OCI-LY3 (cell line): ENCODE results near the gene NIT2.

Experiments used
- H2AFZ ChIP-seq: fragments of 200-600, 300-600 bp; shearing (Covaris generic); 2 replicates; pipeline ENCODE4 v1.6.0; 2014; ENCODE audit warnings: antibody characterized with exemption, low read depth, low read length
- H3K27ac ChIP-seq: fragments of 200-600, 300-600 bp; sonication (generic); 2 replicates; pipeline ENCODE4 v1.5.1; 2014; ENCODE audit warnings: mild to moderate bottlenecking, low read length, moderate library complexity, mixed read lengths
- H3K27me3 ChIP-seq: fragments of 200-600, 300-600 bp; sonication (generic); 2 replicates; pipeline ENCODE4 v1.6.1; 2014; ENCODE audit warnings: low read depth, low read length, mixed read lengths
- H3K36me3 ChIP-seq: fragments of 200-600, 300-600 bp; sonication (generic); replicated peaks from 2 replicates; pipeline ENCODE3; 2014; ENCODE audit warnings: low read depth, low read length, mixed read lengths
- H3K4me1 ChIP-seq: fragments of 300-600, 200-600 bp; sonication (generic); 2 replicates; pipeline ENCODE4 v1.6.1; 2014; ENCODE audit warnings: low read length, mixed read lengths
- H3K4me2 ChIP-seq: fragments of 200-600, 300-600 bp; sonication (generic); 2 replicates; pipeline ENCODE4 v1.6.1; 2014; ENCODE audit warnings: low read length, mixed read lengths
- H3K4me3 ChIP-seq: fragments of 300-600, 200-600 bp; sonication (generic); 2 replicates; pipeline ENCODE4 v1.5.1; 2014; ENCODE audit warnings: antibody characterized with exemption, mild to moderate bottlenecking, low read length, moderate library complexity
- H3K79me2 ChIP-seq: fragments of 300-600, 200-600 bp; shearing (Covaris generic); 2 replicates; pipeline ENCODE4 v1.6.1; 2014; ENCODE audit warnings: mild to moderate bottlenecking, low read length, mixed read lengths
- H3K9ac ChIP-seq: fragments of 300-600, 200-600 bp; shearing (Covaris generic); 2 replicates; pipeline ENCODE4 v1.6.0; 2014; ENCODE audit warnings: mild to moderate bottlenecking, low read length, moderate library complexity
- H3K9me3 ChIP-seq: fragments of 200-600, 300-600 bp; shearing (Covaris generic); 2 replicates; pipeline ENCODE4 v1.6.1; 2014; ENCODE audit warnings: low read length, mixed read lengths; ENCODE audit not compliant: insufficient read depth
- H4K20me1 ChIP-seq: fragments of 200-600, 300-600 bp; sonication (generic); 2 replicates; pipeline ENCODE4 v1.6.1; 2016; ENCODE audit warnings: low read length, mixed read lengths; ENCODE audit not compliant: insufficient read depth
- EZH2phosphoT487 ChIP-seq: fragments of 200-600 bp; shearing (Covaris generic); IDR thresholded peaks from 2 replicates; pipeline ENCODE4 v1.6.1; 2018; ENCODE audit warnings: antibody characterized with exemption, mixed run types, low read depth
- TF ChIP-seq, protein P1 (sequence below): fragments of 200-600, 300-600 bp; sonication (generic); IDR thresholded peaks from 2 replicates; pipeline ENCODE4 v1.5.1; 2014; ENCODE audit warnings: antibody characterized with exemption, low read length, low read depth

NIT2 gene, protein sequence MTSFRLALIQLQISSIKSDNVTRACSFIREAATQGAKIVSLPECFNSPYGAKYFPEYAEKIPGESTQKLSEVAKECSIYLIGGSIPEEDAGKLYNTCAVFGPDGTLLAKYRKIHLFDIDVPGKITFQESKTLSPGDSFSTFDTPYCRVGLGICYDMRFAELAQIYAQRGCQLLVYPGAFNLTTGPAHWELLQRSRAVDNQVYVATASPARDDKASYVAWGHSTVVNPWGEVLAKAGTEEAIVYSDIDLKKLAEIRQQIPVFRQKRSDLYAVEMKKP

DNA sequence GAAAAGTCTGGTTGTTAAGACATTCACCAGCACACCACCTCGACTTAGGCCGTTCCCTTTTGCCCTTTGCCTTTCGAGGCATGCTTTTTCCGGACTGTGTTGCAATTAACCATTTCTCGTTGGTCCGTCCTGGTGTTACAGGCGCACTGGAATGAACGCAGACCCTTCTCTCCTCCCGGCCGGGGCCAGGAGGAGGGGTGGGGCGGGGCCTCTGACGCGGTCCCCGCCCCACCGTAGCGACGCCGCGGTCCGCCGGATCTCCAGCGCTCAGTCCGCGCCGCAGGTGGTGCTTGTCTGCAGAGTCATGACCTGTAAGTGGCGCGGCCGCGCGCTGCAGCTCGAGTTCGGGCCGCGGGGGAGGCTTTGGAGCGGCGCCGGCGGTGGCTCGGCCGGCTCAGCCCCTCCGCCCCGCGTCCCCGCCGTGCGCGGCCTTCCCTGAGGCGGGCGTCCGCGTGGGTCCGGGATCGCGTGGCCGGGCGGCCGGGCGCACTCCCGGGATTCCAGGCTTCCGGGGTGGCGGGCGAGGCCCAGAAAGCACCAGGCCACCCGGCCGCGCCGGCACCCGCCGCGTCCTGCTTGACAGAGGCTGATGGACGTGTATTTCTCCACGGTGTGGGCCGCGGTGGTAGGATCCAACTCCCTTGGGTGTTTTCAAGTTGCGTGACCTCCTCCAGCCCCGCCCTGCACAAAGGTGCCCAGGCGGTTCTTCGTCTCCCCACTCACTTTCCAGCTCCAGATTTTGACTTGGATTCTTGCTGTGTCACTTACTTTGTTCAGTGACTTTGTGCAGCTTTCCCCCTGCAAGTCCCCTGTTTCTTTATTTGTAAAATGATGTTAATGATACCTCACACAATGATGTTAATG, at the start of gene NIT2:
NIT2 (plus strand) TSS at position 270 of the 864 bp plus-strand sequence; CDS start at position 305, 35 bp downstream.
- Histone ChIP-seq H3K4me3 (peak within 1 kb of the TSS; percentile 79), H4K20me1 (no peaks in the 10 kb centered on the region), H3K4me1 (peaks cover 5% of the 10 kb centered on the region), H3K9ac (peak within 1 kb of the TSS; percentile 61), H3K79me2 (peaks cover 11% of the 10 kb centered on the region; the same call in 1 of the 2 replicates), H3K36me3 (peaks cover 7% of the 10 kb centered on the region), H3K27ac (peak within 1 kb of the TSS; percentile 27; the same call in 1 of the 2 replicates), H2AFZ (peak within 1 kb of the TSS; percentile 98), H3K27me3 (no peaks in the 10 kb centered on the region), H3K4me2 (peak within 1 kb of the TSS; percentile 75), H3K9me3 (no peaks in the 10 kb centered on the region)
- TF ChIP-seq, protein P1, sequence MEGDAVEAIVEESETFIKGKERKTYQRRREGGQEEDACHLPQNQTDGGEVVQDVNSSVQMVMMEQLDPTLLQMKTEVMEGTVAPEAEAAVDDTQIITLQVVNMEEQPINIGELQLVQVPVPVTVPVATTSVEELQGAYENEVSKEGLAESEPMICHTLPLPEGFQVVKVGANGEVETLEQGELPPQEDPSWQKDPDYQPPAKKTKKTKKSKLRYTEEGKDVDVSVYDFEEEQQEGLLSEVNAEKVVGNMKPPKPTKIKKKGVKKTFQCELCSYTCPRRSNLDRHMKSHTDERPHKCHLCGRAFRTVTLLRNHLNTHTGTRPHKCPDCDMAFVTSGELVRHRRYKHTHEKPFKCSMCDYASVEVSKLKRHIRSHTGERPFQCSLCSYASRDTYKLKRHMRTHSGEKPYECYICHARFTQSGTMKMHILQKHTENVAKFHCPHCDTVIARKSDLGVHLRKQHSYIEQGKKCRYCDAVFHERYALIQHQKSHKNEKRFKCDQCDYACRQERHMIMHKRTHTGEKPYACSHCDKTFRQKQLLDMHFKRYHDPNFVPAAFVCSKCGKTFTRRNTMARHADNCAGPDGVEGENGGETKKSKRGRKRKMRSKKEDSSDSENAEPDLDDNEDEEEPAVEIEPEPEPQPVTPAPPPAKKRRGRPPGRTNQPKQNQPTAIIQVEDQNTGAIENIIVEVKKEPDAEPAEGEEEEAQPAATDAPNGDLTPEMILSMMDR, result no peak
- no peak for TF ChIP-seq EZH2phosphoT487

DNA sequence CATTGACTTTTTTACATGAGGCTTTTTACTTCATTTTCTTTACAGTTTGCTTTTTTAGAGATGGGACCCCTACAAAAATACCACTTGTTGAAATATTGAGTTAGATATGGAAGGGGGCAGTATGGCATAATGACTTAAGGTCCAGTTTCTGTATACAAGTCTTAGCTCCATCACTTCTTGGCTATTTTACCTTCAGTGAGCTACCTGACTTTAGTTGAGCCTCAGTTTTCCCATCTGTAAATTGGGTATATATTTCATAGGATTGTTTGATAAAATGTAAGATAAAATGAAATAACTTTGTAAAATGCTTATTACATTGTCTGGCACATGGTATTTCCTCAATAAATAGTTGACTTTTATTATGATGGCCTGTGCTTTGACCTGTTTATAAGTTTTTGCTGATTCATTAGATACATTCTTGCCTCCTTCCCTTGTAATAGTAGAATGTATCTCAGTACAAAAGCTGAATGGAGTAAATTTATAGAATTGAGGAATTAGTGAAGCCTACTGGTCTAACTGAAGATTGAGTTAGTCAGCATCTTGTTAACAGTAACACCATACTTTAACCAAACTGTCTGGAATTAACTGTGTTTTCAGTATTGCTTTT, 46.2 kb upstream of the NIT2 start:
- Histone ChIP-seq H3K36me3 (peaks cover 3% of the 10 kb centered on the region), H3K79me2 (no peaks in the 10 kb centered on the region)

DNA sequence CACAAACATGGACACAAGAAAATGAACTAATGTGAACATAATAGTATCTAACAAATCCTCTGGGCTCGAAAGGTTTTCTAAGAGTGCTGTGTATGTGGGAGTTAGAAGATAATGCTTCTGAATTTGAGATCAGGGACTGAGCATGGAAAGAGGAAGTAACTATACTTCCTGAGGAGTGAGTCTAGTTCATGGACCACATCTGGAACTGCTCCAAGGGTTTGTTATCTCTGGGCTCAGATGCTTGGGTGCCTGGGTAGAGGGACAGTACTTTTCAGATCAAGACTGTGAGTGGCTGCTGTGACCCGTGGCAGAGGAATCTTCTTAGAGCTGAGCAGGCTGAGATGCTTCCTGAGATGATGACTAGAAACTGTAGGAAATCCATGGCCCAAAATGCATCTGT, 45.2 kb upstream of the NIT2 start:
- Histone ChIP-seq H3K9me3 (no peaks in the 10 kb centered on the region), H3K27me3 (no peaks in the 10 kb centered on the region), H3K79me2 (no peaks in the 10 kb centered on the region), H3K4me3 (no peak overlapping the region), H3K9ac (no peak overlapping the region), H3K4me1 (no peaks in the 10 kb centered on the region), H2AFZ (no peak overlapping the region), H3K4me2 (no peak overlapping the region), H3K27ac (no peak overlapping the region), H3K36me3 (peaks cover 3% of the 10 kb centered on the region), H4K20me1 (no peaks in the 10 kb centered on the region)
- no peak for TF ChIP-seq EZH2phosphoT487
- TF ChIP-seq, protein P1, result no peak

More for the DNA sequence above, 46.2 kb upstream of the NIT2 start:
- TF ChIP-seq, protein P1, result no peak
- no peak for TF ChIP-seq EZH2phosphoT487
- no peaks in the 10 kb centered on the region for H4K20me1 ChIP-seq
- H3K4me3 ChIP-seq, result no peak overlapping the region
- no peak overlapping the region for H3K4me2 ChIP-seq
- no peaks in the 10 kb centered on the region for H3K27me3 ChIP-seq
- no peak overlapping the region for H3K9ac ChIP-seq
- H3K27ac ChIP-seq, result no peak overlapping the region
- H3K9me3 ChIP-seq, result no peaks in the 10 kb centered on the region
- no peak overlapping the region for H2AFZ ChIP-seq
- H3K4me1 ChIP-seq, result no peaks in the 10 kb centered on the region

DNA sequence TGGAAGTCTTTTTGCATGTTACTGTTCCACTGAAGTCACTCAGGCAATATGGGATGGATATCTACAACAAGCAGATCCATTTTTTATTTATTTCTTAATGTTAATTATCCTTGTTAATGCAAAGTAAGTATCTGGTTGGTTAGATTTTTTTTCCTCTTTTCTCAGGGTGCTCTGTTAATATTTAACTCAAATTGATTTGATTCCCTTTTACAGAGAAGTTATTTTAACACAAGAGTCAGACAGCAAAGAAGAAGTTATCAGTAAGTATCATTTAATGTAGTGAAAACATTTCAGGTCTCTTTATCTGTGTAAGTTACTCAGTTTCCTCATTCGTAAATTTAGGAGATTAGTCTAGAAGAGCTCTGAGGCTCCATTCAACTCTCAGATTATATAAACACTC, 39.5 kb upstream of the NIT2 start:
- Histone ChIP-seq H4K20me1 (no peaks in the 10 kb centered on the region), H2AFZ (no peak overlapping the region), H3K27ac (no peak overlapping the region), H3K9ac (no peak overlapping the region), H3K4me3 (no peak overlapping the region), H3K27me3 (no peaks in the 10 kb centered on the region), H3K36me3 (peaks cover 3% of the 10 kb centered on the region), H3K79me2 (no peaks in the 10 kb centered on the region), H3K9me3 (no peaks in the 10 kb centered on the region), H3K4me1 (no peaks in the 10 kb centered on the region), H3K4me2 (no peak overlapping the region)
- TF ChIP-seq, protein P1, result no peak
- TF ChIP-seq EZH2phosphoT487, result no peak
